A673 (cell line): Measurements from ENCODE around the gene ASB10.

Experiments
- CTCF ChIP-seq: fragments of 300-800, 200-600 bp; sonication (generic); conservative IDR thresholded peaks from 2 replicates; pipeline ENCODE4 v1.5.1; 2017; ENCODE audit warnings: low read depth, mild to moderate bottlenecking, antibody characterized with exemption, low read length, moderate library complexity, mixed read lengths
- EZH2 ChIP-seq: fragments of 200-600 bp; sonication (generic); IDR thresholded peaks from 2 replicates; pipeline ENCODE4 v1.6.1; 2017; ENCODE audit warnings: borderline replicate concordance, low read depth, mild to moderate bottlenecking, mixed read lengths, antibody characterized with exemption, low read length; ENCODE audit not compliant: poor library complexity, severe bottlenecking

- TF ChIP-seq CTCF (no peak), EZH2 (no peak)
Observed at GRCh38 chr7:151198945-151199848, 12.1 kb upstream of the ASB10 start.
